Ishikawa (cell line): ENCODE measurements around the gene CRY1.
A peak's percentile ranks its signal among the peaks of the same experiment; 100 is the strongest.

Source experiments
- CEBPB ChIP-seq: IDR thresholded peaks from 2 replicates; pipeline ENCODE4 v1.6.1; 2012
- CREB1 ChIP-seq: IDR thresholded peaks from 2 replicates; pipeline ENCODE4 v1.6.1; 2012; ENCODE audit warnings: low read depth
- EGR1 ChIP-seq: IDR thresholded peaks from 2 replicates; pipeline ENCODE4 v1.6.1; 2012
- EP300 ChIP-seq: IDR thresholded peaks from 2 replicates; pipeline ENCODE4 v1.6.1; 2012; ENCODE audit warnings: borderline replicate concordance
- FOXM1 ChIP-seq: IDR thresholded peaks from 2 replicates; pipeline ENCODE4 v1.6.1; 2012; ENCODE audit warnings: low read depth, borderline replicate concordance
- MAX ChIP-seq: IDR thresholded peaks from 2 replicates; pipeline ENCODE4 v1.6.1; 2012
- NFIC ChIP-seq: IDR thresholded peaks from 2 replicates; pipeline ENCODE4 v1.6.1; 2012
- RAD21 ChIP-seq: IDR thresholded peaks from 2 replicates; pipeline ENCODE4 v1.6.1; 2012; ENCODE audit warnings: low read depth
- REST ChIP-seq: IDR thresholded peaks from 2 replicates; pipeline ENCODE4 v1.6.1; 2012; ENCODE audit warnings: low read depth, mild to moderate bottlenecking
- TAF1 ChIP-seq: IDR thresholded peaks from 2 replicates; pipeline ENCODE4 v1.6.1; 2012; ENCODE audit warnings: low read depth, mild to moderate bottlenecking
- TCF12 ChIP-seq: IDR thresholded peaks from 2 replicates; pipeline ENCODE4 v1.6.1; 2012; ENCODE audit warnings: low read depth
- TEAD4 ChIP-seq: IDR thresholded peaks from 2 replicates; pipeline ENCODE4 v1.6.1; 2012
- USF1 ChIP-seq: IDR thresholded peaks from 2 replicates; pipeline ENCODE4 v1.6.1; 2012
- YY1 ChIP-seq: IDR thresholded peaks from 2 replicates; pipeline ENCODE4 v1.6.1; 2012; ENCODE audit warnings: low read depth
- ZBTB7A ChIP-seq: IDR thresholded peaks from 2 replicates; pipeline ENCODE4 v1.6.1; 2012; ENCODE audit warnings: low read depth

Gene CRY1

GRCh38 chr12:107133462-107133861, 40.1 kb upstream of the CRY1 start:
- TF ChIP-seq CEBPB (no peak), TCF12 (no peak), YY1 (no peak), NFIC (no peak), RAD21 (peak; percentile 6; the same call in 1 of the 2 replicates)

- no peak for TF ChIP-seq EGR1
- no peak for TF ChIP-seq ZBTB7A
- no peak for TF ChIP-seq NFIC
- peak; percentile 92 for TF ChIP-seq RAD21
Observed at GRCh38 chr12:107131832-107132616, 38.7 kb upstream of the CRY1 start.

- TF ChIP-seq USF1, result no peak
- no peak for TF ChIP-seq NFIC
- no peak for TF ChIP-seq TAF1
- no peak for TF ChIP-seq FOXM1
Observed at GRCh38 chr12:107130830-107131611, 37.7 kb upstream of the CRY1 start.

GRCh38 chr12:107129315-107129930, 36.1 kb upstream of the CRY1 start:
- TF ChIP-seq CEBPB (no peak), ZBTB7A (no peak), CREB1 (no peak), MAX (no peak), NFIC (no peak), USF1 (no peak), RAD21 (no peak), YY1 (no peak)

- TF ChIP-seq ZBTB7A (no peak), TAF1 (no peak), EGR1 (no peak)
Observed at GRCh38 chr12:107127482-107128430, 34.4 kb upstream of the CRY1 start.

GRCh38 chr12:107126796-107127481, 33.6 kb upstream of the CRY1 start:
- peak; percentile 19; the same call in 1 of the 2 replicates for TF ChIP-seq RAD21
- TF ChIP-seq TCF12, result no peak

- TF ChIP-seq TCF12, result no peak
- TF ChIP-seq NFIC, result no peak
- TF ChIP-seq ZBTB7A, result no peak
- TF ChIP-seq MAX, result no peak
- no peak for TF ChIP-seq YY1
- no peak for TF ChIP-seq CREB1
- TF ChIP-seq TAF1, result no peak
- TF ChIP-seq RAD21, result no peak
- TF ChIP-seq USF1, result no peak
- no peak for TF ChIP-seq FOXM1
- TF ChIP-seq REST, result no peak
- no peak for TF ChIP-seq EP300
- no peak for TF ChIP-seq TEAD4
- no peak for TF ChIP-seq CEBPB
- no peak for TF ChIP-seq EGR1
Observed at GRCh38 chr12:107125833-107126232, 32.5 kb upstream of the CRY1 start.
